Measurements from ENCODE around the gene ZNF165. TPM values are rescaled to one million over a fixed set of nuclear protein-coding genes. Genes with fewer than 3 reads are reported as not detected.

ZNF165 gene
- total and polyA plus RNA-seq, 2 of the 8 experiments (the other 6 are each of a cell fraction or from before 2014, with no cell fraction given) = 1.2 to 9.3 TPM

- TF ChIP-seq, protein P1, sequence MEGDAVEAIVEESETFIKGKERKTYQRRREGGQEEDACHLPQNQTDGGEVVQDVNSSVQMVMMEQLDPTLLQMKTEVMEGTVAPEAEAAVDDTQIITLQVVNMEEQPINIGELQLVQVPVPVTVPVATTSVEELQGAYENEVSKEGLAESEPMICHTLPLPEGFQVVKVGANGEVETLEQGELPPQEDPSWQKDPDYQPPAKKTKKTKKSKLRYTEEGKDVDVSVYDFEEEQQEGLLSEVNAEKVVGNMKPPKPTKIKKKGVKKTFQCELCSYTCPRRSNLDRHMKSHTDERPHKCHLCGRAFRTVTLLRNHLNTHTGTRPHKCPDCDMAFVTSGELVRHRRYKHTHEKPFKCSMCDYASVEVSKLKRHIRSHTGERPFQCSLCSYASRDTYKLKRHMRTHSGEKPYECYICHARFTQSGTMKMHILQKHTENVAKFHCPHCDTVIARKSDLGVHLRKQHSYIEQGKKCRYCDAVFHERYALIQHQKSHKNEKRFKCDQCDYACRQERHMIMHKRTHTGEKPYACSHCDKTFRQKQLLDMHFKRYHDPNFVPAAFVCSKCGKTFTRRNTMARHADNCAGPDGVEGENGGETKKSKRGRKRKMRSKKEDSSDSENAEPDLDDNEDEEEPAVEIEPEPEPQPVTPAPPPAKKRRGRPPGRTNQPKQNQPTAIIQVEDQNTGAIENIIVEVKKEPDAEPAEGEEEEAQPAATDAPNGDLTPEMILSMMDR (IDR thresholded peaks at IDR 0.05; ENCODE audit: control extremely low read depth in 1 of 3, insufficient read depth in 1 of 3, low read depth in 1 of 3, low read length in 3 of 3) = no peak
- TF ChIP-seq, protein P2, sequence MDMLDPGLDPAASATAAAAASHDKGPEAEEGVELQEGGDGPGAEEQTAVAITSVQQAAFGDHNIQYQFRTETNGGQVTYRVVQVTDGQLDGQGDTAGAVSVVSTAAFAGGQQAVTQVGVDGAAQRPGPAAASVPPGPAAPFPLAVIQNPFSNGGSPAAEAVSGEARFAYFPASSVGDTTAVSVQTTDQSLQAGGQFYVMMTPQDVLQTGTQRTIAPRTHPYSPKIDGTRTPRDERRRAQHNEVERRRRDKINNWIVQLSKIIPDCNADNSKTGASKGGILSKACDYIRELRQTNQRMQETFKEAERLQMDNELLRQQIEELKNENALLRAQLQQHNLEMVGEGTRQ (IDR thresholded peaks at IDR 0.05; ENCODE audit: low read length) = no peak
- TF ChIP-seq BCL11A (IDR thresholded peaks at IDR 0.05; ENCODE audit: low read depth in 2 of 2, low read length in 2 of 2) = no peak
- no peak for TF ChIP-seq KDM1A (IDR thresholded peaks at IDR 0.05; ENCODE audit: borderline replicate concordance, low read length)
- TF ChIP-seq CBX5 (IDR thresholded peaks at IDR 0.05; ENCODE audit: low read depth, low read length) = no peak
- no peak for TF ChIP-seq JUN (IDR thresholded peaks at IDR 0.05; ENCODE audit: low read depth, low read length)
- no peak for TF ChIP-seq TAF7 (optimal IDR thresholded peaks at IDR 0.05; ENCODE audit: borderline replicate concordance, low read depth, low read length)
These were observed 1.5 kb upstream of the ZNF165 start (continued) for GRCh38 chr6:28078836-28079235.
